IMR-90 (cell line): ENCODE measurements around the gene TMEM223. TPM values are rescaled to one million over a fixed set of nuclear protein-coding genes. Genes with fewer than 3 reads are reported as not detected.

Experiments used
- ATAC-seq: fragments of 200-7000 bp; cut with Tn5 transposase; 2 replicates; pipeline ENCODE4 v1.9.1; 2020; ENCODE audit warnings: low read depth, mild to moderate bottlenecking, moderate library complexity
- BruUV-seq: library from RNA; stranded (reverse); fragments of 400-500 nt; replicated peaks from 2 replicates; lab custom pipeline; 2021; lab: Mats Ljungman, UMichigan
- CTCF ChIA-PET: fragments of 300-600 bp; formaldehyde crosslinking; extraction: SDS; loops from one replicate; lab custom pipeline; 2021; ENCODE audit warnings: antibody characterized with exemption; lab: Yijun Ruan, JAX
- POLR2A ChIA-PET: fragments of 300-600 bp; sonication (Branson Sonifier 250); formaldehyde crosslinking; loops from one replicate; lab custom pipeline; 2022; ENCODE audit warnings: antibody characterized with exemption; ENCODE audit not compliant: unreplicated experiment; lab: Charles Lee
- DNase-seq: peaks from one replicate; pipeline ENCODE4 v3.0.0; 2013
- H2AFZ ChIP-seq: replicated peaks from 2 replicates; pipeline ENCODE3; 2013; ENCODE audit warnings: low read length, mild to moderate bottlenecking; ENCODE audit not compliant: poor library complexity
- H2AK5ac ChIP-seq: 2 replicates; pipeline ENCODE4 v1.6.1; 2013; ENCODE audit warnings: low read depth, low read length, inconsistent platforms
- H2AK9ac ChIP-seq: replicated peaks from 2 replicates; pipeline ENCODE3; 2013; ENCODE audit warnings: mild to moderate bottlenecking, low read depth, low read length, moderate library complexity; ENCODE audit not compliant: poor library complexity
- H2BK120ac ChIP-seq: 2 replicates; pipeline ENCODE4 v1.6.1; 2013; ENCODE audit warnings: low read depth, low read length, inconsistent platforms
- H2BK15ac ChIP-seq: 3 replicates; pipeline ENCODE4 v1.6.1; 2013; ENCODE audit warnings: low read depth, low read length, inconsistent platforms
- H2BK20ac ChIP-seq: 2 replicates; pipeline ENCODE4 v1.6.1; 2013; ENCODE audit warnings: low read depth, mild to moderate bottlenecking, inconsistent platforms, low read length, moderate library complexity
- H2BK5ac ChIP-seq: 2 replicates; pipeline ENCODE4 v1.6.1; 2013; ENCODE audit warnings: mild to moderate bottlenecking, low read depth, low read length, inconsistent platforms; ENCODE audit not compliant: poor library complexity, severe bottlenecking
- H3K14ac ChIP-seq: replicated peaks from 2 replicates; pipeline ENCODE4 v1.6.1; 2013; ENCODE audit warnings: low read depth, low read length, inconsistent platforms
- H3K18ac ChIP-seq: 2 replicates; pipeline ENCODE4 v1.6.1; 2013; ENCODE audit warnings: low read depth, low read length, control low read depth
- H3K23ac ChIP-seq: 2 replicates; pipeline ENCODE4 v1.6.1; 2013; ENCODE audit warnings: low read depth, low read length, inconsistent platforms
- H3K27ac ChIP-seq: 2 replicates; pipeline ENCODE4 v1.5.1; 2013; ENCODE audit warnings: mild to moderate bottlenecking, control low read depth, low read length; ENCODE audit not compliant: insufficient read depth
- H3K27me3 ChIP-seq: 2 replicates; pipeline ENCODE4 v1.6.1; 2013; ENCODE audit warnings: low read length; ENCODE audit not compliant: control insufficient read depth, insufficient read depth
- H3K36me3 ChIP-seq: 2 replicates; pipeline ENCODE4 v1.6.1; 2013; ENCODE audit warnings: low read length, mixed read lengths; ENCODE audit not compliant: control insufficient read depth, insufficient read depth
- H3K4ac ChIP-seq: 2 replicates; pipeline ENCODE4 v1.6.1; 2013; ENCODE audit warnings: low read depth, low read length, inconsistent platforms
- H3K4me1 ChIP-seq: 2 replicates; pipeline ENCODE4 v1.6.1; 2013; ENCODE audit warnings: low read length, mixed read lengths; ENCODE audit not compliant: control insufficient read depth, insufficient read depth
- H3K4me2 ChIP-seq: 2 replicates; pipeline ENCODE4 v1.6.1; 2013; ENCODE audit warnings: low read depth, mild to moderate bottlenecking, control low read depth, low read length, moderate library complexity
- H3K4me3 ChIP-seq: 2 replicates; pipeline ENCODE4 v1.5.1; 2013; ENCODE audit warnings: low read depth, mild to moderate bottlenecking, control low read depth, low read length, moderate library complexity; ENCODE audit not compliant: insufficient read depth
- H3K56ac ChIP-seq: 2 replicates; pipeline ENCODE4 v1.6.1; 2013; ENCODE audit warnings: low read length, inconsistent platforms; ENCODE audit not compliant: insufficient read depth; ENCODE audit errors: extremely low read depth
- H3K79me1 ChIP-seq, 2 experiments: 2 replicates each; pipeline ENCODE4 v1.6.1; 2013; ENCODE audit warnings: low read length in 2 of 2, inconsistent platforms in 1 of 2, low read depth in 1 of 2
- H3K9ac ChIP-seq: 2 replicates; pipeline ENCODE4 v1.6.1; 2013; ENCODE audit warnings: low read depth, low read length, control low read depth
- H3K9me1 ChIP-seq: 2 replicates; pipeline ENCODE4 v1.6.1; 2013; ENCODE audit warnings: low read length, inconsistent platforms; ENCODE audit not compliant: insufficient read depth
- H3K9me3 ChIP-seq: 2 replicates; pipeline ENCODE4 v1.6.1; 2013; ENCODE audit warnings: low read length; ENCODE audit not compliant: control insufficient read depth, insufficient read depth
- H4K20me1 ChIP-seq: 2 replicates; pipeline ENCODE4 v1.6.1; 2013; ENCODE audit warnings: low read length, inconsistent platforms; ENCODE audit not compliant: insufficient read depth
- H4K5ac ChIP-seq: 2 replicates; pipeline ENCODE4 v1.6.1; 2013; ENCODE audit warnings: mild to moderate bottlenecking, low read depth, low read length, control low read depth
- H4K8ac ChIP-seq, 2 experiments: 2 replicates each; pipeline ENCODE4 v1.6.1; 2013; ENCODE audit warnings: low read depth in 2 of 2, low read length in 2 of 2, control low read depth in 1 of 2, inconsistent platforms in 1 of 2
- H4K91ac ChIP-seq: 2 replicates; pipeline ENCODE4 v1.6.1; 2013; ENCODE audit warnings: low read depth, low read length, inconsistent platforms; ENCODE audit not compliant: insufficient read depth
- BHLHE40 ChIP-seq: fragments of 150-350 bp; IDR thresholded peaks from 2 replicates; pipeline ENCODE4 v1.6.1; 2016; ENCODE audit warnings: mild to moderate bottlenecking, low read depth, low read length
- CEBPB ChIP-seq: IDR thresholded peaks from 2 replicates; pipeline ENCODE4 v1.6.1; 2012; ENCODE audit warnings: low read depth, low read length, improper control_type of control experiment
- CHD1 ChIP-seq: IDR thresholded peaks from 2 replicates; pipeline ENCODE4 v1.6.1; 2012; ENCODE audit warnings: low read depth, low read length, improper control_type of control experiment
- ELK1 ChIP-seq: fragments of 150-350 bp; IDR thresholded peaks from 2 replicates; pipeline ENCODE4 v1.6.1; 2016; ENCODE audit warnings: low read depth, mild to moderate bottlenecking, low read length, moderate library complexity, borderline replicate concordance
- FOS ChIP-seq: fragments of 150-350 bp; IDR thresholded peaks from 2 replicates; pipeline ENCODE4 v1.6.1; 2016; ENCODE audit warnings: low read depth, low read length
- MAFK ChIP-seq: IDR thresholded peaks from 2 replicates; pipeline ENCODE4 v1.6.1; 2012; ENCODE audit warnings: low read depth, low read length, improper control_type of control experiment
- NFE2L2 ChIP-seq: fragments of 150-350 bp; IDR thresholded peaks from 2 replicates; pipeline ENCODE4 v1.6.1; 2016; ENCODE audit warnings: low read depth, mild to moderate bottlenecking, low read length
- POLR2A ChIP-seq: IDR thresholded peaks from 2 replicates; pipeline ENCODE4 v1.6.1; 2012; ENCODE audit warnings: mild to moderate bottlenecking, low read depth, low read length
- RAD21 ChIP-seq: IDR thresholded peaks from 2 replicates; pipeline ENCODE4 v1.6.1; 2012; ENCODE audit warnings: low read length, improper control_type of control experiment
- RCOR1 ChIP-seq: IDR thresholded peaks from 2 replicates; pipeline ENCODE4 v1.6.1; 2012; ENCODE audit warnings: mild to moderate bottlenecking, low read length, improper control_type of control experiment; ENCODE audit not compliant: insufficient replicate concordance
- RFX5 ChIP-seq: IDR thresholded peaks from 2 replicates; pipeline ENCODE4 v1.8.0; 2012; ENCODE audit warnings: low read depth, mild to moderate bottlenecking, low read length, moderate library complexity
- SMC3 ChIP-seq: fragments of 150-350 bp; IDR thresholded peaks from 2 replicates; pipeline ENCODE4 v1.6.1; 2016; ENCODE audit warnings: low read depth, mild to moderate bottlenecking, antibody characterized with exemption, low read length, moderate library complexity
- WGBS, 2 experiments: methylation state at CpG; one replicate each; pipeline versions ENCODE4 v1.1.5 to v1.1.7; 2013; ENCODE audit warnings: missing lambda C conversion rate in 2 of 2; ENCODE audit not compliant: insufficient read length in 1 of 2; ENCODE audit errors: extremely low coverage in 2 of 2; 5-methylcytosine and 5-hydroxymethylcytosine counted together
- dilution Hi-C: fragments of 300-500 bp; cut with HindIII; formaldehyde crosslinking; loops from one replicate; pipeline ENCODE4 v1.14.3; 2018; ENCODE audit warnings: low sequenced_read_pairs; ENCODE audit not compliant: unreplicated experiment
- in situ Hi-C: fragments of 300-500 bp; cut with MboI; formaldehyde crosslinking; loops from 3 replicates; pipeline ENCODE4 v1.14.3; 2019; ENCODE audit warnings: low sequenced_read_pairs, inconsistent platforms, mixed read lengths
- intact Hi-C: fragments of 100-400 bp; cut with micrococcal nuclease; formaldehyde crosslinking; loops from 2 replicates; pipeline ENCODE4 v1.10.0; 2022
- polyA plus RNA-seq, 3 experiments: library from polyadenylated mRNA; depleted of rRNA; stranded (reverse); fragments of >200 nt; gene quantifications; 2 replicates each; pipeline ENCODE4 v1.2.3, GENCODE V29; 2012; ENCODE audit warnings: low replicate concordance in 1 of 3
- total RNA-seq: library from RNA; depleted of rRNA; stranded (reverse); fragments of >200 nt; gene quantifications from 2 replicates; pipeline ENCODE4 v1.2.3, GENCODE V29; 2012
- TF ChIP-seq, protein P1 (sequence below): fragments of 150-350 bp; IDR thresholded peaks from 2 replicates; pipeline ENCODE4 v1.6.1; 2017; ENCODE audit warnings: mild to moderate bottlenecking, antibody characterized with exemption, low read length, low read depth
- TF ChIP-seq, protein P2 (sequence below): conservative IDR thresholded peaks from 2 replicates; pipeline ENCODE4 v1.5.1; 2012; ENCODE audit warnings: mild to moderate bottlenecking, low read depth, low read length, improper control_type of control experiment

Gene TMEM223
- total and polyA plus RNA-seq, 2 of the 4 experiments (the other 2 are of a cell fraction), result 9.7 to 15.7 TPM

GRCh38 chr11:62786318-62787004 is 5.3 kb downstream of the TMEM223 start:
- peak overlapping the region; percentile 94 for H3K4me3 ChIP-seq
- H3K4me2 ChIP-seq, result peak overlapping the region; percentile 69
- H2BK5ac ChIP-seq, result no peak overlapping the region
- peak overlapping the region; percentile 52; the same call in 1 of the 2 replicates for H3K9ac ChIP-seq
- H3K79me1 ChIP-seq, result peaks cover 15 to 38% of the 10 kb centered on the region in 2 experiments; a peak in 3 of 4 replicates
- H3K4ac ChIP-seq, result peak overlapping the region; percentile 25; the same call in 1 of the 2 replicates
- H2BK20ac ChIP-seq, result no peak overlapping the region
- peaks cover 9% of the 10 kb centered on the region for H4K20me1 ChIP-seq
- H2BK120ac ChIP-seq, result no peak overlapping the region
- peak overlapping the region; percentile 65; the same call in 1 of the 2 replicates for H3K14ac ChIP-seq
- H4K8ac ChIP-seq, result peak overlapping the region in 1 of 2 experiments; percentile 61; a peak in 1 of 4 replicates
- H2AK9ac ChIP-seq, result peak overlapping the region; percentile 100
- dilution Hi-C loops, result no loop called here
- no peaks in the 10 kb centered on the region for H3K27me3 ChIP-seq
- H3K36me3 ChIP-seq, result peaks cover 24% of the 10 kb centered on the region
- H4K5ac ChIP-seq, result no peak overlapping the region
- H3K27ac ChIP-seq, result peak overlapping the region; percentile 38; the same call in 1 of the 2 replicates
- H2AK5ac ChIP-seq, result peak overlapping the region; percentile 27; the same call in 1 of the 2 replicates
- POLR2A ChIA-PET, result interaction anchor here (0.5 to 1.1 kb wide), 4 partner anchors 55 to 396 kb away, joined by 3 to 4 read pairs (median 3); no protein-coding TSS in a partner anchor
- CTCF ChIA-PET, result interaction anchor here (0.6 to 2.8 kb wide), 18 partner anchors 11 to 105 kb away, joined by 3 to 26 read pairs (median 4); partner anchors contain the start of genes NXF1, SLC3A2, TAF6L and ZBTB3
- peaks cover 9% of the 10 kb centered on the region for H3K4me1 ChIP-seq
- intact Hi-C loops, result loop anchor here (1.0 to 5.0 kb wide), 3 partner anchors 46 to 96 kb away; partner anchors contain the start of genes SLC3A2, STX5 and TEX54
- no peak overlapping the region for H3K18ac ChIP-seq
- peak overlapping the region; percentile 53; the same call in 1 of the 2 replicates for H3K23ac ChIP-seq
- no TSS peak for BruUV-seq
- 1% methylated on average over 30 of the region's 51 CpGs; no CpG with 5 or more reads in 1 of the 2 experiments for WGBS, 2 experiments
- H2AFZ ChIP-seq, result peak overlapping the region; percentile 99
- no peak overlapping the region for H2BK15ac ChIP-seq
- ATAC-seq (peak; percentile 79), DNase-seq (peak; percentile 68)
- H3K9me1 ChIP-seq, result no peaks in the 10 kb centered on the region
- 0 out of 2 replicates have a peak overlapping the region, but pooled peaks have one; percentile 4 for H3K56ac ChIP-seq
- no peaks in the 10 kb centered on the region for H3K9me3 ChIP-seq
- in situ Hi-C loops, result no loop called here
- no peak overlapping the region for H4K91ac ChIP-seq
- TF ChIP-seq FOS, result no peak
- peak; percentile 61 for TF ChIP-seq RAD21
- TF ChIP-seq RCOR1, result no peak
- no peak for TF ChIP-seq BHLHE40
- TF ChIP-seq SMC3, result peak; percentile 80
- TF ChIP-seq ELK1, result no peak
- TF ChIP-seq MAFK, result no peak
- TF ChIP-seq RFX5, result no peak
- TF ChIP-seq NFE2L2, result no peak
- TF ChIP-seq, protein P1, sequence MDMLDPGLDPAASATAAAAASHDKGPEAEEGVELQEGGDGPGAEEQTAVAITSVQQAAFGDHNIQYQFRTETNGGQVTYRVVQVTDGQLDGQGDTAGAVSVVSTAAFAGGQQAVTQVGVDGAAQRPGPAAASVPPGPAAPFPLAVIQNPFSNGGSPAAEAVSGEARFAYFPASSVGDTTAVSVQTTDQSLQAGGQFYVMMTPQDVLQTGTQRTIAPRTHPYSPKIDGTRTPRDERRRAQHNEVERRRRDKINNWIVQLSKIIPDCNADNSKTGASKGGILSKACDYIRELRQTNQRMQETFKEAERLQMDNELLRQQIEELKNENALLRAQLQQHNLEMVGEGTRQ, result no peak
- TF ChIP-seq, protein P2, sequence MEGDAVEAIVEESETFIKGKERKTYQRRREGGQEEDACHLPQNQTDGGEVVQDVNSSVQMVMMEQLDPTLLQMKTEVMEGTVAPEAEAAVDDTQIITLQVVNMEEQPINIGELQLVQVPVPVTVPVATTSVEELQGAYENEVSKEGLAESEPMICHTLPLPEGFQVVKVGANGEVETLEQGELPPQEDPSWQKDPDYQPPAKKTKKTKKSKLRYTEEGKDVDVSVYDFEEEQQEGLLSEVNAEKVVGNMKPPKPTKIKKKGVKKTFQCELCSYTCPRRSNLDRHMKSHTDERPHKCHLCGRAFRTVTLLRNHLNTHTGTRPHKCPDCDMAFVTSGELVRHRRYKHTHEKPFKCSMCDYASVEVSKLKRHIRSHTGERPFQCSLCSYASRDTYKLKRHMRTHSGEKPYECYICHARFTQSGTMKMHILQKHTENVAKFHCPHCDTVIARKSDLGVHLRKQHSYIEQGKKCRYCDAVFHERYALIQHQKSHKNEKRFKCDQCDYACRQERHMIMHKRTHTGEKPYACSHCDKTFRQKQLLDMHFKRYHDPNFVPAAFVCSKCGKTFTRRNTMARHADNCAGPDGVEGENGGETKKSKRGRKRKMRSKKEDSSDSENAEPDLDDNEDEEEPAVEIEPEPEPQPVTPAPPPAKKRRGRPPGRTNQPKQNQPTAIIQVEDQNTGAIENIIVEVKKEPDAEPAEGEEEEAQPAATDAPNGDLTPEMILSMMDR, result peak; percentile 99
- TF ChIP-seq CHD1, result 0 out of 2 replicates have a peak, but pooled peaks have one; percentile 18
- no peak for TF ChIP-seq POLR2A
- no peak for TF ChIP-seq CEBPB
